Hepatocyte (in vitro differentiated cells): ENCODE measurements around the gene PRR36.

Experiments
- CTCF ChIP-seq: fragments of 200-600 bp; sonication (generic); IDR thresholded peaks from 2 replicates; pipeline ENCODE4 v1.5.1; 2016; ENCODE audit warnings: antibody characterized with exemption, mild to moderate bottlenecking; ENCODE audit not compliant: poor library complexity
- EZH2 ChIP-seq: fragments of 200-600 bp; sonication (generic); IDR thresholded peaks from 2 replicates; pipeline ENCODE4 v1.6.1; 2016; ENCODE audit warnings: antibody characterized with exemption, mild to moderate bottlenecking, borderline replicate concordance
- EZH2phosphoT487 ChIP-seq: fragments of 200-600 bp; sonication (generic); IDR thresholded peaks from one replicate; pipeline ENCODE4 v1.6.1; 2018; ENCODE audit warnings: antibody characterized with exemption, mild to moderate bottlenecking, low read depth, moderate library complexity; ENCODE audit not compliant: unreplicated experiment, severe bottlenecking

- TF ChIP-seq CTCF (no peak), EZH2phosphoT487 (no peak), EZH2 (no peak)
Measured at GRCh38 chr19:7863157-7863970, 10.8 kb downstream of the PRR36 start.
